HG02571 (cell line): ENCODE measurements around the gene TCERG1L.

Experiments used
- ATAC-seq: cut with Tn5 transposase; IDR thresholded peaks from one replicate; pipeline ENCODE4 v1.9.1; 2021; ENCODE audit warnings: mild to moderate bottlenecking, moderate library complexity; ENCODE audit not compliant: unreplicated experiment

TCERG1L gene

DNA sequence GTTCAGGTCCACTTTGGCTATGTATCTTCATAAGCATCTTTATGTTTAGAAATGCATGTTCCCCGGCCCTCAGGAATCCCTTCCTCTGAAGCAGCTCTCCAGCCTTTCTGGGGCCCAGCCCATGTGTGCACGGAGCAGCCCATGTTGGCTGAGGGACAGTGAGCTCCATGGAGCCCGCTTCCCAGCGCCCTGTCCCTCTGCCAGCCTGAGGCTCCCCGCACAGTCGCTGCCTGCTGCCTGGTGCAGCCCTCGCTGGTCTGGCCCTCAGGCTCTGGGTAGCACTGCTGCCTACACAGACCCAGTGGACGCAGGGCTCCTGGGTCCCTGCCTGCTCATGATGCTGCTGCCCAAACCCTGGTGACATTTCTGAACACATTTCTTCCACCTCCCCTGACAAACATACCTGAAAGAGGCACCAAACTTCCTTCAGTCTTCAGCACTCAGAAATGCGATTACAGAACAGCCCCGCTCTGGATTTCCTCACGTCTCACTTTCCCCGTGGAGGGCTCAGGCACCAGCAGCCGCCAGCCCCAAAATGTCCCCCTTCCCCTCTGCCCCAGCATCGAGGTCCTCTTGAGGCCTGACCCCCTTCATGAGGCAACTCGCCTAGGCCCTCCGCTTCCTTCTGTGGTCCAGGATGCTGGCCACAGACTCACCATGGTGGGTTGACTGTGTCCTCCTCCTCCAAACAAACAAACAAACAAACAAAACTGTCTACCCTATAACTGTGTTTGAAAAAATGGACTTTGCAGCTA, 5.0 kb upstream of the TCERG1L start:
- ATAC-seq: no peak

DNA sequence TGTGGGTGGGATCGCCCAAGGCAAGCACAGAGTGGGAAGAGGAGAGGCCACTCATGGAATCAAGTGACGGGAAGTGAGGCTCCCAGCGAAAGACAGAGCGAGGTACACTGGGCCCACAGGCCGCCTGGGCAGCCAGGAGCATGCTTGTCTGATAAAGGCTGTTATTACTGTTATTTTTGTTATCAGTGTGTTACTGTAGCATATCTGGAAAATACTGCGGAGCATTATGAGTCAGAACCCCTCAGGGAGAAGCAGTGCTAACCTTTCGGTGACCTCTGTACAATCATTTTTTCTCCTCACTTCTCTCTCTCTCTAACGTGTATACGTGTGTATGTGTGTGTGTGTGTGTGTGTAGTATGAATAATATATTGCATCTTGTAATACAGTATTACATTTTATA, 3.8 kb upstream of the TCERG1L start:
- ATAC-seq: no peak

DNA sequence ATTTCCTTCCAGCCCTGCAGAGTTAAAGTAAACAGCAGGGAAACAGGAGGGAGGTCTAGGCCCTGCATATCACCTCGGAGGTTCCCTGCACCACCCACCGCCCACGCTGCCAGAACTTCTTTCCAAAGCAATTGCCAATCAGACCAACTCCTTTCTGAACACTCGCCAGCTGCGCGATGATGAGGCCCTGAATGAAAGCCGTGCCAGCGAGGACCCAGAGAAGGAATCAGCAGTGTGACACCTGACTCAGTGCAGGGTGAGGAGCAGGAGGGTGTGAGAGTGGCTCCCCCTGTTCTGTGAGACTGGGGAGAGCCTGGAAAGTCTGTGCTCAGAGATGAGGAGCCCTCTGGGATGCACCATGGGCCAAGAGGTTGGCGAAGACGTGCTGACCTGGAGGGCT, 3.3 kb upstream of the TCERG1L start:
- no peak for ATAC-seq

DNA sequence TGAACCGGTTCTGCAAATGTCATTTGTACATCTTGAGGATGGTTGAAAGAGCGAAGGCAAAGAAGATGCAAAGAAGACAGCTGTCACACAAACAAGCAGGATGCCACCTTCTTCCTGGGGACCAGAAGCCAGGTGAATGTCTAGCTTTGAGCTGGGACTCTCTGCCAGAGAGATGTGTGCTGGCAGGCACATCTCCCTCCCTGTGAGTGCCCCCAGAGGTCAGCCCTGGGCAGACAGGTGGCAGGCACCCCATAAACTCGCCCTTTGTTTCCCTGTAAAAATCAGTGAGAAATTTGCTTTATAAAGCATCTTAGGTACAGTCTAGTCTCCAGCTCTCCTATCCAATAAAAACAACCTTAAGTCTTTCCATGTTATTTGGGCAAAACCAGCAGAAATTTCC, 2.6 kb upstream of the TCERG1L start:
- no peak for ATAC-seq

DNA sequence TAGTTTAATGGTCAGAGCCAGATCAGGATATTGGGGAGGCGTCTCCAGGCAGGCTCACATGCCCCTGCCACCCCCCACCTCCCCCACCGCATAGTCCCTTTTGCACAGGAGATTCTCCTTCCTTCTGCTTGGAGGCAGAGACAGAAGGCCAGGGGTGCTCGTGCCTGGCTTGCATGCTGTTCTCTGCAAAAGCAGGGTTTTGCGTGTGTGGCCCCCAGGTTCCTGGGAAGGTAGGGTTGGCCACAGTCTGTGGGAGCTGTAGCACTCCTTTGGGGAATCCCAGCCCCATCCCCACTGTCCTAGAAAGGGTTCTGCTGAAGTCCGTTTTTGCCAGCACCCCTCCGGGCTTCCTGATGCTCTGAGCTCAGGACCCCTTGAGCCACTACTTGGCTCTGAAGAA, 1.9 kb upstream of the TCERG1L start:
- ATAC-seq: no peak

DNA sequence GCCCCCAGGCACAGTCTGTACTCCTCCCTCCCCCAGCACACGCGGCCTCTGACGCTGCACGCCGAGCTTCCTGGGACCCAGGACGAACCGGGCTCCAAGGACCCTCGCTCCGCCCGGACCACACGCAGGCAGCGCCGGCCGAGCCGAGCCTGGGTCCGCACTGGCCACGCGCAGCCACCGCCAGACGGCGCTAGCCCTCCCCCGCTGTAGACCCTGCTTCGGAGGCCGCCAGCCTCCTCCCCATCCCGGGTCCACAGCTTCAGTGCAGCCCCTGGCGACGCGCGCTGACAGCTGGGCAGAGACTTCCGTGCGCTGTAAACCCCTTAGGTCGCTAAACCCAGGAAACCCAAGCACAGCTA, 936 bp upstream of the TCERG1L start:
- ATAC-seq: no peak

DNA sequence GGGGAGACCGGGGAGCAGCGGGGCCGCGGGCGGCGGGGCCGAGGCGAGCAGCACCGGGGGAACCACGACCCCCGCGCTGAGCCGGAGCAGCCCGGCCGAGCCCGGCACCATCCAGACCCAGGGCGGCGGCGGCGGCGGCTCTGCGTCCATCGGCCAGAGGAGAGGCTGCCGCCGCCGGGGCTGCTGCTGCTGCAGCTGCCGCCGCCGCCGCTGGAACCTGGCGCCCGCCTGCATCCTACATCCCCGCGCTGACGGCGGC, 190 bp downstream of the TCERG1L start:
- ATAC-seq: no peak

DNA sequence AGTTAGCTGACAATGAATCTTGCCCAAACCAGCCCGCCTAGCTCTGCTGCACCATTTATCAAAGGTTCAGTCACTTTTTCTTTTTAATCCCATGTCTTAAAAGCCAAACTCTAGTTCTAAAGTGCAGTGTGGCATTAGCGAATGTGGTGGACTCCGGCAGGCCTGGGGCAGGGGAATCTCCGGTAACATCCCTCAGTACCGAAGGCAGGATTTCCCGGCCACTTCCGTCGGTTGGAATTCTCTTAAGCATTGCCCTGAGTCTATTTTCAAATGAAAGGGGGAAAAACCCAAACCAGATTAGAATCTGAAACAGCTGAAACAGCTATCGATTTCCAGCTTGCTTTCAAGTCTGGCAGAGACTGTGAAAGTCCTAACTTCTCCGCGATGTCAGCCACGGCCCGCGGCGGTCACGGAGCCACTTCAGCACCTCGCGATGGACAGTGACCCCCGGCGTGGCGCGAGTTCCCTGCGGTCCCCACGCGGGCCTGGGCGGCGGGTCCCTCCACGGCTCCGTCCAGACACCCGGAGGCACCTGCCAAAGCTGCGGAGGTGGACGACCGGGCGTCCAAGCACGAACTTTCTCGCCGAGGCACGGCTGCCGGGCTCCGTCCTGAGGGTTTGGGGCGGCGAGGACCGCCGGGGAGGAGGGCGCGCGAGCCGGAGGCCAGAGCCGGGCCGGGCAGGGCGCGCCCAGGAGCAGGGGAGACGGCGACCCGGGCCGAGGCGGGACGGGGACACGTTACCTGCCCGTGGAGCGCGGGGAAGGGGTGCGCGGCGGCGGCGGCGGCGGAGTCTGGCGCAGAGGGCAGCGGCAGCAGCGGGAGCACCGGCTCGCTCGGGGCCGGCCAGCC, 745 bp downstream of the TCERG1L start:
- ATAC-seq: no peak

DNA sequence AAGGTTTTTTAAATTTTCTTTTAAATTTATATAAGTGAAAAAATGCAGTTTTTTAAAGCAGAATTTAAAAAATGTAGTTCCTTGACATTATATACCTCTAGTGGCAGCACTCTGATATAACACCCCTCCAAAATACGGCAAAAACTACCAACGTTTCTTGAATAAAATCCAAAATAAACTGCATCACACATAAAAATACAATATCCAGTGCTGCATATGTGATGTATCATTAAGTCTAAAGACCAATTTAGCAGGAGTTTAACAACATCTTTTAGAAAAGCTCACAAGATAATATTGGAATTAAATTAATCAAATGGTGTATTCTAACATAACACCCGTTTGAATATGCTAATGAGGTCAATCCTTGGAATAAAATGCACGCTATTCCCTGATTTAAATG, 1.4 kb downstream of the TCERG1L start:
- ATAC-seq: no peak

DNA sequence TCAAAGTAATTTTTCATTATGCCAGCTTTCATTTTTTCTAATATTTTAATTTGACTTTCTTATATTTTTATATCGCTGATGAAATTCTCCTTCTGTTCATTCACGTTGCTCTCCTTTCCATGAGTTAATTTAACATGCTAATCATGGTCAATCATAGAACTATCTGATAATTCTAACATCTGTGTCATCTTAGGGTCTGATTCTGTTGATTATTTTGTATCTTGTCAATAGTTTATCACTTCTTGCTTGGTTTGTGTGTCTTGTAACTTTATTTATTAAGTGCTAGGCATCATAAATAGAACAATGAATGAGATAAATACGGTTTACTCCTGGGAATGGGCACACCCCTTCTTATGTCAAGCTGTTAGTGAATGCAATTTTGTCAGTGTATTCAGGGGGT, 11.0 kb downstream of the TCERG1L start:
- no peak for ATAC-seq

DNA sequence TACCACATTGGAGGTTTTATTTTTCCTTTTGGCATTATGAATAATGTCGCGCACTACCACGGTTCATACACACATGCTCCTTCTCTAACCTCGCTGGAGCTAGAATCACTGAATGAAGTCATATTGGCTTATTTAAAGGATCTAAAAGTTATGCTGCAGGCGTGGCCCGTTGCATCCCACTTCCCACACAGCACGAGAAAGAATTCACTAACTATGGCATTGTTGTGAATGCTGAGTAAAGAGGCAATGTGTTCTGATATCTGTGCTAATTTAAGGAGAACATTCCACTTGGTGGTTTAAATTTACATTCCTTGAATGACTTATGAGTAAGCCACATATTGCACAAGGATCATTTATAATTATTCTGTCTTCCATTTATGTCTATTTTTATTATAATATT, 20.7 kb downstream of the TCERG1L start:
- no peak for ATAC-seq

DNA sequence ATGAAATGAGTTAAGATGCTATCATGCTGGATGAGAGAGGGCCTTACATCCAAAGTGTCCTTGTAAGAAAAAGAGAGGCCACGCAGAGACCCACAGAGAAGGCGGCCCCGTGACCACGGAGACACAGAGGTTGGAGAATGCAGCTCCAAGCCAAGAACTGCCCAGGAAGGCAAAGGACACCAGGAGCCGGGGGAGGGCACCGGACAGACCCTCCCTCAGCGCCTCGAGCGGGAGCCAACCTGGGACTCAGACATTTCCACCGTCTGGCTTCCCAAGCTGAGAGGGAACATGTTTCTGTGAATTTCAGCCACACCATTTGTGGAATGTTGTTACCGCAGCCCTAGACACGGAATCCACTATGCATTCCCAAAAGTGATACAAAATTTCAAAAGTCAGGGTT, 22.9 kb downstream of the TCERG1L start:
- ATAC-seq: no peak

DNA sequence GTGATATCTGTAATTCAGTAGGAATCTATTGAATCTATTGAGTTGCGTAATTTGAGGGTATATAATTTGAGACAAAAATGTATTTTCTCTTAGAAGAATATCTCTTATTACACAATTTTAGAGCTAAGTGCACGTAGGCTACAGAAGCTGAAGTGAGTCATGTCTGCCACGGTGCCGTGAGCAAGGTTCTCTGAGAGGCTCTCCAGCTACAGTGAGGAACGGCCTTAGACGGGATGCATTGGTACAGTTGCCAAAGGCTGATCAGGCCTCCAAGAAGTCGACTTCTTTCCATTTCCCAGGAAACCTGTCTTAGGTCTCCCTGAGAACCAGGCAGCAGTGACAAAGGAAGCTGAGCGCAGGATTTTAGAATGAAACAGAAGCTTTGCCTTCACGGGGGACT, 28.6 kb downstream of the TCERG1L start:
- no peak for ATAC-seq

DNA sequence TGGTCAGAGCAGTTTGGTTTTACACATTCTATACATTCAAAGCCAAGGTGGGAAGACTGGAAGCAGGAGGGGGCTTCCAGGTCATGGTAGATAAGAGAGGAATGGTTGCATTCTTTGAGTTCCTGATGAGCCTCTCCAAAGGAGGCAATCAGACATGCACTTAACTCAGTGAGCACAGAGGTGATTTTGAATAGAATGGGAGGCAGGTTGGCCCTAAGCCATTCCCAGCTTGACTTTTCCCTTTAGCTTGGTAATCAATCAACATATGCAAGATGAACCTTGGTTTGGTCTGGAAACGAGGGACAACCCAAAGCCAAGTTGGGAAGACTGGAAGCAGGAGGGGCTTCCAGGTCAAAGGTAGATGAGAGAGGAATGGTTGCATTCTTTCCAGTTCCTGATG, 31.4 kb downstream of the TCERG1L start:
- no peak for ATAC-seq

DNA sequence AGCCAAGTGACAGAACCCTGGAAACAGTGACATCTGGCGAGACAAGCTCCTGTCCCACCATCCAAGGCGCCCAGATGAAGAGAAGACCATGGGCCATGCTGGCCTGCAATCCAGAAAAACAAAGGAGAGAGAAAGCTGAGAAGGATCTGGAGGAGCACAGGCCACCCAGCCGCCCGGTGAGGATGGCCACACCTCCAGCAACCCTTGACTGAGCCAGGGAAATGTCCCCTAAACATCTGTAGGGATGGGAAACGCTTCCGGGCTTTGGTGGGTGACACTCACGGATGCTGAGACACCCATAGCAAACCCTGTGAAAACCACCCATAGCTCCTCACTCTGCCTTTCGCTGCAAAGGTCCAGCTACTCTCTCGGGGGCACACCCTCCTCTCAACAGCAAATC, 32.0 kb downstream of the TCERG1L start:
- ATAC-seq: no peak

DNA sequence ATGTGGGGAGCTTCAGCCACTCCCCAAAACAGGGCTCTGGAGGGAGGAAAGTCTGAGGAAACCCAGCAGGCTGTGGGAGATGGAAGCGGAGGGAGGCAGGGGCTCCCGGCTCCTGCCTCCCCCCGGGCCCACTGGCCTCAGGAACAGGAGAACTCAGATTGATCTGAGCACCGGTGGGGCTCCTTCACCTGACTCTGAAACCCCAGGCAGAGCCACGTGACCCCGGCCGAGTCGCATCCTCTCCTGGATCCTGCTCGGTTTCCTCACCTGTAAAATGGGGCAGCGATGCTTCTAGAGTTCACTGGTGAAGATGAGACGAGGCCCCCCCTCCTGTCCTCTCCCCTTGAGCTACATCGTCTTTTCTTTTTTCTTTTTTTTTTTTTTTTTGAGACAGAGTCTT, 33.6 kb downstream of the TCERG1L start:
- no peak for ATAC-seq

DNA sequence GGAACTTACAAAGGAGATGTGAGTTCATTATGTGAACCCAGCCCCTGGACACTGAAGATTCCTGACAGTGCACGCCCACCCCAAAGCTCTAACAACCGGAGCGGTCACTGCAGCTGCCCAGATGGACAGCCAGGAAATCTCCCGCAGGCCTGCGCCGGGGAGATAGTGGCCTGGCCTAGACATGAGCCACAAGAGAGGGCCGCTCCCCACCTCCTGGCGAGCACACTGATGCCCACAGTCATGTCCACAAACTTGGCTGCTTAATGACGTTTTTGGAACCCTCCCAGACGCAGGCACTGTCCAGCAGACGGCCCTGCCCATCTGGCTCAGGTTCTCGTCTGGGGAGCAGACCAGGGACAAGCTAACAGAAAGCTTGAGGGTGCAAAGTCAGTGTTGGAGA, 34.2 kb downstream of the TCERG1L start:
- no peak for ATAC-seq

DNA sequence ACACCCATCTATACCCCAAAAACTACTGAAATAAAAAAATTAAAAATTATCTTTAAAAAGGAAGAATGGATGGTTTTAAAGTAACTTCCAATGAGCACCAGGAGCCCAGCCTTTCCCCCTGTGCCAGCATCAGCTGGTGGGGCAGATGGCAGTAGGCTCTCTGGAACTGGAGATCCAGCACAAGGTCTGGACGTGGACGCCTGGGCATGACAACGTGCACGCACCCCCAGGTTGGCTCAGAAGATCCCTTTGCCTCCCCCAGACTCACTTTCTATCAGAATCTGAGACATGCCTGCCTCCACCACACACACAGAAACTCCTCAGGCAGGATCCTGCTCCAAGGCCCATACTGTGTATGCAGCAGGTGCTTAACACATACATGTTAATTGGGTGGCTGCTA, 35.8 kb downstream of the TCERG1L start:
- no peak for ATAC-seq

DNA sequence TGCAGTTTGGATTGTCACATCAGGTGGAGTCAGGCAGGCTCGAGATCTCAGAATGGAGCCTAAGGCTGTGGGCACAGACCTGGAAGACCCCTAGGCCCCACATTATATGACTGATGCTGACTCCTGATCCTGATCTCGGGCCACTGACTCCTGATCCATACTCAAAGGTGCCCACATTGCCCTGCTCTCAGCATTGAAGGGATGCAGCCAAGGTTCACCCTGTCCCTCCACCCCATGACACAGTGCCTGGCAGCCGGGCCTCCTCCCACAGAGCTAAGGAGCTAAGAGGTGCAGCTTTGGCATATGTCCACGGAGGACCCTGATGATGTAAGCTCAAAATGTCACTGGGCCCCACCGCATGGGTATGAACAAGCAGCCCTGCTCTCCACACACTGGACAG, 36.6 kb downstream of the TCERG1L start:
- ATAC-seq: no peak

DNA sequence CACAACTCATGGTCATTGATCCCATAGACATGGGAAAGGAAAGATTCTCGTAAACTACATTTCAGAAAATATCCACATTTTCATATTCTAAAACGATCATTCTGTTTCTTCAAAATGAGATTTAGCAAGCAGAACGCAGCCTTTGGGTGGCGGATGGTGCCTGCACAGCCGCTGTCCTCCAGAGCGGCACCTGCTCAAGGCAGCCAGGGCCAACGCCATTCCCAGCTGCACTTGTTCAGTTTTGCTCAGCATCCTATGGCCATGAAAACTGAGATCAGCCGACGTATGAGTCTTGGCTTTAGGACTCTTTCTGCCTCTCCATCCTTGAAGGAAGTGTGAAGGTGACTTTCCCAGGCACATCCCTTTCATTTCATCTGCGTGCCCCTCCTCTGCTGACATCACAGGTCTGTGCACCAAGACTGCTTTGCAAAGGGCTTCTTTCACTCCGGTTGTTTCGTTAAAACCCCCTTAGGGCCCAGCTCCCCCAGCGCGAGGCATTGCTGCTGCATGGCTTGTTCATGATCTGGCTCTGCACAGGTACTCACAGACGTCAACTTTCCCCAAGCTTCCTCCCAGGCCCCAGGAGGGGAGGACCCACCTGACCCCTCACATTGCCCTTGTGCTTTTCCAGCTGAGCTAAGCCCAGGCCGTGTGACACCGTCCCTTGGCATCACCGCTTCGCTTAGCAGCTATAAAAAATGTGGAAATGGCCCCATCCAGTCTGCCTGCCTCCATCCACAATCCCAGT, 37.2 kb downstream of the TCERG1L start:
- no peak for ATAC-seq

DNA sequence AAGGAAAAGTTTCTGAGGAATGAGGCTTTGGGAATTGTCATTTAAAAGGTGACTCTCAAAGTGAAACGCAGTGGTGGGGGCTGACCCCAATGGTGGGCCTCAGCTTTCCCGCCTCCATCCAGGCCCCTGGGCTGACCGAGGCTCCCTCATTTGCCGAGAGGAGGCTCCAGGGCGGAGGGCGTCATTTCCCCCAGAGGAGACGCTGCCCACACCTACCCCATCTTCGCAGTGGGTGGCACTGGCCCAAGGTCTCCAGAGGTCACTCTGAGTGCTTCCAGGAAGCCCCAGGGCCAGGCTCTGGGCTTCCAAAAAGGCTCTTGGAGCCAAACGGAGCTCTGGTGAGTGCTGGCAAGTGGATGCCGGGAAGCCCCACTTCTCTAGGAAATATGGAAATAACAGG, 38.0 kb downstream of the TCERG1L start:
- ATAC-seq: no peak

DNA sequence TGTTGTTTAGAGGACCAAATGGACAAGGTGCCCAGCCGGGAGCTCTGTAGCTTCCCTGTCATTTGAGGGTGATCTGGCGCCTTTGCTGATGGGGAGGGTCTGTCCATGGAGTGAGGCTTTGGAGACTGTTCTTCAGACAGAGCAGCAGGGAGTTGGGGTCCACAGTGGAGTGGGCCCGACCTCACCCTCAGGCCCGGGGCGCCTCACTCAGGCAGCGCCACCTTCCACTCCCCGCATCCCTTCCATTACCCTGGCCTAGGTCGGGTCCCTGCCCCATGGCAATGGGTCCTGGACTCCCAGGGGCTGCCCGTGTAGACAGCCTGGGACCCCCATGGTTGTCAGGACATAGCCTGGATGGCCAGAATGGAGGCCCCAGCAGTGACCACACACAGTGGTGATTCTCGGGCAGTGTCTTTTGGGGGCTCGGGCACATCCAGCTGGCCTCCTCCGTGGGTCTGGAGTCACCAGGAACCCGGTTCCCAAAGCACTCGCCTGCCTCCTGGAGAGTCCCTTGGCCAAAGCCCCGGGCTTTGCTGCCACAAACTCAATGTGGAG, 38.5 kb downstream of the TCERG1L start:
- no peak for ATAC-seq
